GM21737 (cell line): ENCODE measurements around the gene KAT6B.
"Not testable (repeated sequence)": the region's sequence is repeated elsewhere in the genome, so short reads cannot be mapped to it uniquely, and the experiment has no call there.

Experiments
- ATAC-seq: cut with Tn5 transposase; IDR thresholded peaks from one replicate; pipeline ENCODE4 v1.9.1; 2021; ENCODE audit warnings: mild to moderate bottlenecking, moderate library complexity; ENCODE audit not compliant: unreplicated experiment

The KAT6B gene

DNA sequence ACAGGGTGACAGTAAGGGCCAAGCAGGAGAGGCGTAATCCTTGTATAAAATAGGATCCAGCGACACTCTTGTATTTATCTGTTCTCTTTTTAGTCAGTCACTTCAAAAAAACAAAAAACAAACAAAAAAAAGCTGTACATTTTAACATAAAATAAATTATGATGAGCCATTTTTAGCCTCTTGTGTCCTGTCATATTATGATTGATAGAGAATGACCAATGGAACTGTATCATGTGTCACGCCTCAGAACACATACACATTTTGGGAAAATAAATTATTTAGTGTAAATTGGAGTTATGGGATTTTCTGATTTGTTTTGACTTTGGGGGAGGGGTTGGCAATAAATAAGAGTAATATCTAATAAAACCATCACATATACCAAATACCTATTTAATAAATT, 205.7 kb downstream of the KAT6B start:
- no peak for ATAC-seq

DNA sequence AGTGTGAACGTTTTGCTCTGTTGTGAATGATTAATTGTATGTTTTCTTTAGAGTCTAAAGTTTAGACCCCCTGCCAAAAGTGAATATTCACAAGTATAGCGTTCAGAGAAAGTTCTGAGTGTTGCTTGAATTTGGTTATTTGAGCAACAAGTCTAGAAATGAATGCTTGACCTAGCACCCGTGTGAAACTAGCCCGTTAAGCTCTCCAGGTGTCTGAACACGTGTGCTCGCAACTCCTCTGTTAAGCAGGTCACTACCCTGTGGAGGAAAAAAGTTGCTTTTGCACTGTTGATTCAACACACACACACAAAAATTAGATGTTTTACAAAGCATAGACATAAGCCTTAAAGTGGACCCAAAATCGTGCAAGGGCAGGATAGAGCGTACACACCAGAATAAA, 206.4 kb downstream of the KAT6B start:
- ATAC-seq, result no peak

DNA sequence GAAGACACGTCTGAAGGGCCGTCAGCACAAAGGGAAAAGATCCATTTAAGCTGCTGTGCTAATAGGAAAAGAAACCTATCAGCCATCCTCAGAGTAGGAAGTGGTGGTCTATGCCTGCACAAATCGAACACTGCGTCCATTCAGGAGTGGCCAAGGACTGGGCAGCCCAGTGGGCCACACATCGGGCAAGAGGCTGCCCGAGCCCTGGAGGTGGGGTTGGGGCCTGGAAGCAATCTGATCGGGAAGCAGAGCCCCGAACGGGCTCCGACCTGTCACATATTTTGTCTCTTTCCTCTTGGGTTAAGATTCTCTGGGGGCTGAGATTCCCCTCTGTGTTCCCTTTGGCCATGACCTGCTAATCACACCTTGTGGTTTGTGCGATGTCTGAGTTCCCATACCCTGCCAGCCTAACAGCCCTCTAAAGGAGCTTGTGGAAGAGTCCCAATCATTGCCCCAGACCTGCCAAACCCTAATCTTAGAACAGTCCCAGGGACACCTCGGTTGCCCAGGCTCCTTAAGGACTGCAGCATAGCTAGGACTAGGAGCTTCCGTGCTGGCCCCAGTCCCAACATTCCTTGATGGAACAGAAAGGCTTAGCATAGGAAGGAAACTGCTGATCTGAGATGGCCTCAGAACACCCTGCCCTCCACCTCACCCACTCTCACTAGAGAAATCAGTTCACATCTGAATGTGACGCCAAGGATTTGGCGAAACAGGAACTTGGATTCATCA, 207.2 kb downstream of the KAT6B start:
- ATAC-seq, result no peak

DNA sequence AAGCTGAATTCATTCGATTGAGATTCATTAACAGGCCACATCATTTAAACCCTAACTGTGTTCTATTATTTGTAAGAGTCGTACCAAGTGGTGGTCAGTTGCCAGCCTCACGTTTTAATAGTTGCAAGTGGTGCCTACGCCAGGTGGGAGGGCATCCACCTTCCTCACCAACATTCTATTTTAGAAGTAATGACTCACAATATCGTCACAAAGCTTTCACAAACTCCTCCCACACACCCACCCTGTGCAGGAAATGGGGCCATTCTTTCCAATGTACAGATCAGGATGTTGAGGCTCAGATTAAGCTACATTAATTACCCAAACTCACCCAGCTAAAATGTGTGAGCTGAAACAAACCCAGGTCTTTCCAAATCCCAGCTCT, 207.7 kb downstream of the KAT6B start:
- no peak for ATAC-seq

DNA sequence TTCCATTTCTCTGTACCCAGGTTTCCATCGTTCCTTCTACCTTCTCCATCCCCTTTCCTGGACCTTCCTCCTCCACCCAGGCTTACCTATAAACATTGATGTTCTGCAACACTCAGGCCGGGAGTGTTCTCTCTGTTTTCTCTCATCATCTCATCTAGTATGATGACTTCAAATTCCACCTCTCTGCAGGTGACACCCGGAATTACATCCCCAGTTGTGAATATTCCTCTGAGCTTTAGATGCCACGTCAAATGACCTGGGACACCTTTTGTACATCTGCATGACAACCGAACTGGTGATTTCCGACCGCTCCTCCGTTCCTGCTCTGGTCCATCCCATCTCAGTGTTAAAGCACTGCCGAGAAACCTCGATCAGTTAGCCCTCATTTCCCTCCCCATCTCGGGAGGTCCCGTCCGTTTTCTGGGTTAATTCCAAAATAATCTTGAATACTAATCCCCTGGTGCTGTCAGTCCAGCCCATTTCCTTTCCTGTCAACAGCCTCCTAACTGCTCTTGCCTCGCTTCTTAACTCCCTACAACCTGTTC, 208.4 kb downstream of the KAT6B start:
- ATAC-seq, result no peak

DNA sequence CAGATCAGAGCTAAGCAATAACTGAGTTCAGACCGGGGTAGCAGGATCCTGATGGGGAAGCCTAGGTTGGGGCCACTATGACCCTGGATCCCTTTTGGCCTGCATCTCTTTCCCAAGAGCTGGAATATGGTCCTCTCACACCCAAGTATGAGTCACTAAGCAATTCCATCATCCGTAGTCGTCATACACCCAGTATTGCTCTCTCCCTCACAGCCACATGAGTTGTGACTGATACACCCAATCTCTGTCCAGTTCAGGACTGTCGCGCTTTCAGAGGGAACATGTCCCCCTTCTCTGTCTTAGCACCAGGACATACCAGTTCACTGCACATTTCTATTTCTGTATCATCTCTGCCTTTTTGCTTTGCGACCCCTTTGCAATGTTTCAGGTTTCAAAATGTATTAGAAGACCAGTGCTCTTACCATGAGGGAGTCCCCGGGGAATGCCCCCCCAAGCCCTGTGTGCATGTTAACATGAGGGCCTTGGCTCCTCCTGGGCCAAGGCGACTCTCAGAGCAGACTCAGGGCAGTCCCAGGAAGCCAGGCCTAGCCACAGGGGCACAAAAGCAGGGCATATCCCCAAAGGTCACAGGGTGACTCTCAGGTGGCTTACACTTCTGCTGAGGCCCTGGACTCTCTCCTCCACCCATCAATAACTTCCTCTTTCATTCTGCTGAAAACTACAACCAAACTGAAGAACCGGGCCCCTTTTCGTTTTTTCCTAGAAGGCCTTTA, 209.7 kb downstream of the KAT6B start:
- ATAC-seq, result peak; percentile 52

DNA sequence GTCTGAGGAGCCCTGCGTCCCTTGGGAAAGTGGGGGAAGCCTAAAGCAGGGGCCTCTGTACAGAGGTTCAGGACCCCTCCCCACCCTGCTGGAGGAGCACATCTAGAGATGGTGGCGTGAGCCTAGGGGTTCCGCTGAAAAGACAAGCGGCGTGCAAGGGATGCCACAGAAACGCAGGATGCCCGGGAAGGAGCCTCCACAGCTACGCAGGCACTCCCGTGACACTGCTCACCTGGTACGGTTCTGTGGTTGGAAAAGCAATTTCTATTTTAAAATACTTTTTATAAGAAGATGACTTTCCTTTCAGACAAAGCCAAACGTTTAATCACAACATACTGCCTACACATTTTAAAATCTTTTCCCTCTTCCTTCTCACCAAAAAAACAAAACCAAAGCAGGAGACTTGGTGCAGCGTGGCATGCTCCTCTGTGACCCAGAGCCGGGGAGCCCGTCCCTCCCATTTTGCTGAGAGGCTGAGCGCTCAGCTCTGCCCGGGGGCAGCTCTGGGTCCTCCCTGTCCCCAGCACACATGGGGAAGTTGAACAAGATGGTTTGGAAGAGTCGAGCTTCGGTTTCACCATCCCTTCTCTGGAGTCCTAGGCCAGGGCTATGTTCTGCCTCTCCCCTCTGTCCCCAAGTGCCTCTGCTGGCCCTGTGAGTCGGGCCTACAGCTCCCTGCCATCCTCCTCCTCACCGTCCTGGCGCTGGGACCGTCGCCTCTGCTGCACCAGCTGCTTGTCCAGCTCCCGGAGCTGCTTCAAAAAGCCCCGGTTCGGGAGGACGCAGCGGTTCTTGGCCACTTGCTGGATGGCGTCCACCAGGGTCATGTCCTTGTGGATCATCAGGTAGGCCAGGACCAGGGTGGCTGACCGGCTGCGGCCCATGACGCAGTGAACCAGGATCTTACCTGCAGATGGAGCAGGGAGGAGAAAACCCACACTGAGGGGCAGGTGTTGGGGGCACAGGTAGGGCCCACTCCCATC, 211.1 kb downstream of the KAT6B start:
- no peak for ATAC-seq

DNA sequence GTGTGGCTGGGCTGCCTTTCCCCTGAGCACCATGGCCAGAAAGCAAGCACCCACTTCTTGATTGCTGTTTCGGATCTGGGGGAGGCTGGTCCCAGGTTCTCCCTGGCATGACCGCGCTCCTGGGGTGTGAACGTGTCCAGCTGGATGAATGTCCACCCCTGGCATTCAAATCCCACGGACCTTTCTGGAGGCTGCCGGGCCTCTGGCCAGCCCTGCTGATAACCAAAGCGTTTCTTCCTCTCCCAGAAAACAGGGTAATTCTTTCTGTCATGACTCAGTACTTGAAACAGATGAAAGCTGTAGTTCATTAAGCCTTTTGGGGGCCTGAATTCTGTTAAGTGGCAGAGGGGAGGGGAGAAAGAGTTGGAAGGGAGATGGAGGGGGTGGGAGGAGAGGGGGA, 211.9 kb downstream of the KAT6B start:
- no peak for ATAC-seq

DNA sequence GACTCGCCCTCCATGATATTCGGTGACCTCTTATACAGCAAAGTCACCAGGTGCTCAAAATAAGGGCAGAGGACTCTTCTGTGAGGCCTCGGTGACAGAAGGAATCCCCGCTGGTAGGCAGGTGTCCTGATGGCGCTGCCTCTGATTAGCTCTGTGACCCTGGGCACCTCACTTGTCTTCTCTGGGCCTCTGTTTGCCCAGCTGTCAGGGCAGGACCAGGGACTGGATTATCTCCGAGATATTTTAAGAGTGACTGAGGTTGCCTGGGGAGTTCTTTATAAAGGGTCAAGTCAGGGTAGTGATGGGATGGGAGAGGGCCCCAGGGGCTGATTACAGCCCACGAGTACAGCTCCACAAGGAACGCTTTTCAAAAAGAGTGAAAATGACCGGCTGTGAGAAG, 214.2 kb downstream of the KAT6B start:
- ATAC-seq, result no peak

DNA sequence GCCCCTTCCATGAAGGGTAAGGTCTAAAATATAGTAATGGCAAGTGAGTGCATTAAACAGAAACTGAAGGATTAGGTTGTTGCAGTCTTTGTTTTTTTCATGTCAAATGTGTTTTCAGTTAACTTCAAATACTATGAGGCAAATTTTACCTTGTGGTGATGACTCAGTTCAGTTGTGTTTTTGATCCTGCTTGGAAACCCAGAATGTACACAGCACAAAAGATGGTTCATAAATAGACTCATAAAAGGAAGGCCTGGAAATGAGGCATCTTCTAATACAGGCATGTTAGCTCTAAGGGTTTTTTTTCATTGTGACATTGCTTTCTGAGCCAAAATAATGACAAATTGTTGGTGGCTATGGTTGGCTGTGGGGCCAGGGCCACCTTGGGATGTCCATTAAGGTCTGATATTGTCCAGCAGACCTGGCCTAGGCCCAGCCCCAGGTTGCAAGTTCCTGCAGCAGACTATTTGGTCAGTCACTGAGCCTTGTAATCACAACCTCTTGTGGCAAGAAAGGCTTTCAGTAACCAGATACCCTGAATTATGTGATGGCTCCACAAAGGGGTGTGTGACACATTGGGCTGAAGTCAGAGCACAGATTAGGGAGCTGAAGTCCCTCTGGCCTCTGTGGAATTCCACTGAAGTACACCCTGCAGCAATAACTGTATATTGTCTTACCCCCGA, 216.0 kb downstream of the KAT6B start:
- ATAC-seq, result no peak

DNA sequence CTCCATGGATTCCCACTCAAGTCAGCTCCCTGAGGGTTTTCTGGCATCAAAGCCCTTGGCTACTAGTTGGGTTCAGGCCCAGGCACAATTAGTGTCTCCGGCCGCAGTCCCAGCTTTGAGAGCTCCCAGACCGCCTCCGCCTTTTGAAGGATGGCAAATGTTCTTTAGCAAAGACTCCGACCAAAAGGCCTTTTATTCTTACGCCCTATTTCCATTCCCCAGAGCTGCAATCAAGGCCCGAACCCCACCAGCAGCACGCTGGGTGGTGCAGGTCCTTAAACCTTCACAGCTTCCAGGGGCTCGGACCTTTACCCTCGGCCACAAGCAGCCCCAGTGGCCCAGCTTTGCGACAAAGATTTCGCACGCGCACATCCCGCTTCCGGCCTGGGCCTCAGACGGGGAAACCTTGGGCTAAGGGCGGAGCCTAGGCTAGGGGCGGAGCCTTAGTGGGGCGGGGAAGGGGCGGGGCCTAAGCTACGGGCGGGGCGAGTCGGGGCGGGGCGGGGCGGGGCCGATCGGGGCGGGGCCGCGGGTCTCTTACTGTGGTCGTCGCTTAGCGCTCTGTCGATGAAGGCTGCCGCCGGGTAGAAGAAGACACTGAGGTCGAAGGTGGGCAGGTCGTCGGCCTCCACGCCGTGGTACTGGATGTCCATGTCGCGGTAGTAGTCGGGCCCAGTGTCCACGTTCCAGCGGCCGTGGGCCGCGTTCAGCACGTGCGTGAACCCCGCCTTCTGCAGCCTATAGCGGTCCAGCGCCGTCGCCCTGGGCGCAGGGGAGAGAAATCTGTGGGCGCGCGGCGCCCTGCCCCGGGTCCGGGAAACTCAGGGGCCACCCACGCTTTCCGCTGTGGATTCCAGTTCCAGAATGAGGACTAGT, 217.1 kb downstream of the KAT6B start:
- ATAC-seq, result no peak

DNA sequence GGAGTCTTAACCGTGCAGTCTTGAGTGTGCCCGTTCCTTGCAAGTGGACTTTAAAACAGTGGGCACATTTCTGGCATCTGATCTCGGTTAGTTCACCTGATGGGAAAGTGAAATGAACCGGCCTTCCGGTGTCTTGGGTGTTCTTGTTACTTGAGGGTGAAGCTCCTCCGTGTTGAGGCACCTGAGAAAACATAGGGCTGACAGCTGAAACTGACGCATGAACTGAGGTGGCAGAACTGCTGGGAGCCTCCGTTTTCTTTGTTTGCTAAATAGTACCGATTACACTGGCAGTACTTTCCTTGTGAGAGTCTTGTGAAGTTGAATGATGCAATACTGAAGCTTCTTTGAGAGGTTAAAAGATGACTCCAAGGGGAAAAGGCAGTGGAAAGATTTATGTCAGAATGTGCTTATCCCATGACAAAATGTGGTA, 222.3 kb downstream of the KAT6B start:
- ATAC-seq, result no peak

DNA sequence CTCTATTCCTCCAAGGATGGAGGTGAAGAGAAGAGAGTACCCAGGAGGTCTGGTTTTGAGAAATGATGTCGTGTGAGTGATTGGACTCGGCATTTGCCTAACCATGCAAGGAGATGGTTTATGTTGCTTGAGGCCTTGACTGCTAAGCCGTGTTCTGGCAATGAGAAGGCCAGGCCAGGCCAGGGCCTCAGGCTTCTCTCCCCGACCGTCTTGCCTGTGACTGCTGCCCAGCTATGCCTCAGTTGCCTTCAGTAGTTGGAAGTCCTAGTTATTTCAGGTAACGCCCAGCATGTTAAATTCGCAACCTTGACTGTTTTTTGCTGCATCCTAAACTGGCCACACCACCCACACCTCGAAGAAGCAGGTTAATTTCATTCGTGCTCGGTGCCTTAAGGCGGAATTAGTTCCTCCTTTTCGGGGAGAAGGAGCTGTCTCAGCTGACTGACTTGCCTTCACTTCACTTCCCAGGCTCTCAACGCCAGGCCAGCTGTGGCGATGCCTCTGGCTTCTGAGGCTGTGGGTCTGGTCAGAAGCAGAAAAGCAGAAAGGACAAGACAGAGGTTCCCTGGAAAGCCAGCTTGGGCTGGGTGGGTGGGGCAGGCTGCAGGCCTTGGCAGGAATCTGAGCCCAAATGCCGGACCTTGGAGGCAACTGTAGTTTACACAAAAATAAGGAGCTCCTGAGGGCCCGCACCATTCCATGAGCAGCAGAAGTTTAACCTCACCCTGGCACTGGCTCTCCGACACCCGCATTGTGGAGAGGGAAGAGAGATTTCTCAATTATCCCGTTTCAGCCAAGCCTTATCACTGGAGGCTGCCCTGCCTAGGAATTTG, 223.1 kb downstream of the KAT6B start:
- ATAC-seq, result no peak

DNA sequence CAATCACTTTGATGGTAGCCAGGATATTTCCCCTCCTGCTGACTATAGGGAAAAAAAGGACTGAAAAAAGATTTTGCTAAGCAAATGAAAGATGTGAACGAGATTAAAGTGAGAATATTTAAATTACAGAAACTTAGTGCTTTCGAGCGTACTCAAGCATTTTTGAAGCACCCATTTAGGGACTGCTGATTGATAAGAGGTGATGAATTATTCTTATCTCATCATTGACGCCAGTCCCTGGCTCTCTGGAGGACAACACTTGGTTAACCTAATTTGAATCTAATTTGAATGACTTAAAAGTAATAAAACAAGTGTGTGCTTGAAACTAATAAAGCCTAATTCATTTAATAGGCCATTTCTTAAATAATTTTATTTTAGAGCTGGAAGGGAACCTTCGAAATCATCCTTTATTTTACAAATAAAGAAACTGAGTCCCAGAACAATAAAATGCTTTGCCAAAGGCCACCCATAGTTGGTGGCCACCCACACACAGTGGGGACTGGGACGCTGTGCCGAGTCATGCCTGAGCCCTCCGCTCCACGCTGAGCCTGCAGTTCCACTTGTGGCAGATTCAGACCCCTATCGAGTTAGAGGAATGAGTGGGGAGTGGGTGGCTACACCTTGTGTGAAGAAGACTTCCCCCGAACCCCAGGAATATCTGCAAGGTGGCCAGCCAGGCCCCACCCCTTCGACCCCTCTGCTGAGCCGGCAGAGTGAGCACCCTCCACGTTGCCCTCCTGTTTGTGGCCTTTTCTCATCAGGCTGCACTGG, 223.9 kb downstream of the KAT6B start:
- ATAC-seq, result no peak

DNA sequence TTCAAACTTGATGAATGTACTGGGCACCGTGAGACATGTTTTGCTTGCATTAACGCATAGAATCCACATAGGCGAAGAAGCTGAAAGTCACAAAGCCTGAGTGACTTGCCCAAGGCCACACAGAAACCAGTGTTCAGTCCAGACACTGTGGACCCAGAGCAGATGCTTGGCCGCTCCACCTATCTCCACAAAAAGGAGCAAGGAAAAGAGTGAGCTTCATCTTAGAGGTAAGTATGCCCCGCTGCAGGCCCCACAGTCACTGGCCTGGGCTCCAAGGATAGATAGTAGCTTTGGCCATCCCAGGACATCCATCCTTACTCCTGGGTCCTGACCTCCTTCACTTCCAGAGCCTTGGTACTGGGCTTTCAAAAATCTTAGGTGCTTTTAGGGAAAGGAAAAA, 224.9 kb downstream of the KAT6B start:
- no peak for ATAC-seq

DNA sequence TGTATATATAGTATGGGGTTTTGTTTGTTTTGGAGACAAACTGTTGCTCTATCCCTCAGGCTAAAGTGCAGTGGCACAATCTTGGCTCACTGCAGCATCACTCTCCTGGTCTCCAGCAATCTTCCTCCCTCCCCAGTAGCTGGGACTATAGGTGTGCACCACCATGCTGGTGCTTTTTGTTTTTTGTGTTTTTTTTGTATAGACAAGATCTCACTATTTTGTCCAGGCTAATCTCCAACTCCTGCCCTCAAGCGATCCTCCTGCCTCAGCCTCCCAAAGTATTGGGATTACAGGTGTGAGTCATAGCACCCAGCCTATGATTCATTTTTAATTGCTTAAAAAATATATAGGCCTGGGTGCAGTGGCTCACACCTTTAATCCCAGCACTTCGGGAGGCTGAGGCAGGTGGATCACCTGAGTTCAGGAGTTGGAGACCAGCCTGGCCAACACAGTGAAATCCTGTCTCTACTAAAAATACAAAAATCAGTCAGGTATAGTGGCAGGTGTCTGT, 229.6 kb downstream of the KAT6B start:
- ATAC-seq, result not testable (repeated sequence)

DNA sequence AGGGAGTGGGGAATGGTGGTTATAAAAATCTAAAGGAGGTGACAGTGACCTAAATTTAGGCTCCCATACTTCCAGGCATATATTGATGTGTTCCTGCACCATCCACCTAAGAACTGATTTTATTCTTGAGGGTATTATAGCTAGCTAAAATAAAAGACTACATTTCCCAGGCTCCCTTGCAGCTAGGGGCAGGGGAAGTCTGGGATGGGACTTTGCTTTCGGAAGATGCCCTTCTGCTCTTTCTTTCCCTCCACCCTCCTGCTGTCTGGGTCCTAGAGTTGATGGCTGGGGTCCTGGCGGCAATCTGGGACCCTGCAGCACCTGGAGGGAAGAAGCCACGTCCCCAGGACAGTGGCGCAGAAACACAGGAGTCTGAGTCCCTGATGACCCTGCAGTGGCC, 231.3 kb downstream of the KAT6B start:
- no peak for ATAC-seq

DNA sequence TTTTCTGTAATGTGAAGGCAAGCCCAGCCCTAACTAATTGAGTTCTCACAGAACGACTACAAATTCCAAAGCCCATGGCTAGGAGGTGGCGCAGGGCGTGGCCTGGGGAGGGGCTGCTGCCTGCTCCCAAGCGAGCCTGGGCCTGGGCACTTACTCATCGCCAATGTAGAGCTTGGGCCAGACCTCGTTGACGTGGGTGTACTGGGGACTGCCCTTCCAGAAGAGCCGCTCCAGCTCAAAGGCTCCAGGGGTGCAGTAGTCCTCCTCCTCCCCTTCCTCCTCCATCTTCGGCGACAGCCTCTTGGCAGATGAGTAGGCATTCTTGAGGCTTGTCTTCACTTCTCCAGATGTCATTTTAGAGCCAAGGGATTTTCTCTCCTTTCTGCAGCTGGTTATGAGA, 231.8 kb downstream of the KAT6B start:
- ATAC-seq, result no peak
